ENCODE data around the gene ZNF444. TPM values are rescaled to one million over a fixed set of nuclear protein-coding genes. Genes with fewer than 3 reads are reported as not detected.

Gene ZNF444
- total and polyA plus RNA-seq, 2 of the 4 experiments (the other 2 are of a cell fraction): 2.5 to 20.3 TPM

DNA sequence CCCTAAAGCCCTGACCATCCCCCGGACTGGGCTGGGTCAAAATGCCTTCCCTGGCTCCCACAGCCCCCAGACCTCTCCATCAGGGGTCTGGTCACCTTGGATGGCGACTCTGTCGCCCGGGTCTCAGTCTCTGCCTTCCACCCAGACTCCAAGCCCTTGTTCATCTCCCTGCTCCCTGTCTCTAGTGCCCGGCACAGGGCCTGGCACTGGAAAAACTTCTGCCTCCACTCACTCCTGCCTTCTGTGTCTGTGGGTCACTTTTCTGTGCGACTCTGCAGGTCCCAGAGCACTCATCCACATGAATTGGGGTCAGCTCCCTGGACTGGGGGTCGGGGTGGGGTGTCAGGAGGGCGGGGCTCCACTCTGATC, 21.1 kb upstream of the ZNF444 start:
- H3K9me1 ChIP-seq (ENCODE audit: insufficient read depth, low read length): peaks cover 17% of the 10 kb centered on the region
- H3K9ac ChIP-seq (ENCODE audit: low read depth, low read length): peak overlapping the region; percentile 97
- H3K79me1 ChIP-seq (ENCODE audit: low read depth in 1 of 2, low read length in 2 of 2): peaks cover 0 to 30% of the 10 kb centered on the region in 2 experiments; a peak in 2 of 4 replicates
- peaks cover 9% of the 10 kb centered on the region; the same call in 1 of the 2 replicates for H3K36me3 ChIP-seq (ENCODE audit: control insufficient read depth, insufficient read depth, low read length)
- no peak overlapping the region for H4K5ac ChIP-seq (ENCODE audit: low read depth, low read length)
- H3K4me1 ChIP-seq (ENCODE audit: control insufficient read depth, insufficient read depth, low read length): peaks cover 15% of the 10 kb centered on the region
- TF ChIP-seq MXI1 (IDR thresholded peaks at IDR 0.05; ENCODE audit: borderline replicate concordance, low read depth, low read length): no peak
- TF ChIP-seq, protein P1, sequence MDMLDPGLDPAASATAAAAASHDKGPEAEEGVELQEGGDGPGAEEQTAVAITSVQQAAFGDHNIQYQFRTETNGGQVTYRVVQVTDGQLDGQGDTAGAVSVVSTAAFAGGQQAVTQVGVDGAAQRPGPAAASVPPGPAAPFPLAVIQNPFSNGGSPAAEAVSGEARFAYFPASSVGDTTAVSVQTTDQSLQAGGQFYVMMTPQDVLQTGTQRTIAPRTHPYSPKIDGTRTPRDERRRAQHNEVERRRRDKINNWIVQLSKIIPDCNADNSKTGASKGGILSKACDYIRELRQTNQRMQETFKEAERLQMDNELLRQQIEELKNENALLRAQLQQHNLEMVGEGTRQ (IDR thresholded peaks at IDR 0.05; ENCODE audit: low read depth, low read length): no peak
- TF ChIP-seq CHD1 (IDR thresholded peaks at IDR 0.05; ENCODE audit: low read depth, low read length): no peak
- TF ChIP-seq BHLHE40 (IDR thresholded peaks at IDR 0.05; ENCODE audit: low read depth, low read length): no peak
- TF ChIP-seq MAZ (IDR thresholded peaks at IDR 0.05; ENCODE audit: borderline replicate concordance, low read depth, low read length): no peak
- TF ChIP-seq, protein P2, sequence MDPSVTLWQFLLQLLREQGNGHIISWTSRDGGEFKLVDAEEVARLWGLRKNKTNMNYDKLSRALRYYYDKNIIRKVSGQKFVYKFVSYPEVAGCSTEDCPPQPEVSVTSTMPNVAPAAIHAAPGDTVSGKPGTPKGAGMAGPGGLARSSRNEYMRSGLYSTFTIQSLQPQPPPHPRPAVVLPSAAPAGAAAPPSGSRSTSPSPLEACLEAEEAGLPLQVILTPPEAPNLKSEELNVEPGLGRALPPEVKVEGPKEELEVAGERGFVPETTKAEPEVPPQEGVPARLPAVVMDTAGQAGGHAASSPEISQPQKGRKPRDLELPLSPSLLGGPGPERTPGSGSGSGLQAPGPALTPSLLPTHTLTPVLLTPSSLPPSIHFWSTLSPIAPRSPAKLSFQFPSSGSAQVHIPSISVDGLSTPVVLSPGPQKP (IDR thresholded peaks at IDR 0.05; ENCODE audit: borderline replicate concordance, low read depth, low read length): no peak
- TF ChIP-seq, protein P3, sequence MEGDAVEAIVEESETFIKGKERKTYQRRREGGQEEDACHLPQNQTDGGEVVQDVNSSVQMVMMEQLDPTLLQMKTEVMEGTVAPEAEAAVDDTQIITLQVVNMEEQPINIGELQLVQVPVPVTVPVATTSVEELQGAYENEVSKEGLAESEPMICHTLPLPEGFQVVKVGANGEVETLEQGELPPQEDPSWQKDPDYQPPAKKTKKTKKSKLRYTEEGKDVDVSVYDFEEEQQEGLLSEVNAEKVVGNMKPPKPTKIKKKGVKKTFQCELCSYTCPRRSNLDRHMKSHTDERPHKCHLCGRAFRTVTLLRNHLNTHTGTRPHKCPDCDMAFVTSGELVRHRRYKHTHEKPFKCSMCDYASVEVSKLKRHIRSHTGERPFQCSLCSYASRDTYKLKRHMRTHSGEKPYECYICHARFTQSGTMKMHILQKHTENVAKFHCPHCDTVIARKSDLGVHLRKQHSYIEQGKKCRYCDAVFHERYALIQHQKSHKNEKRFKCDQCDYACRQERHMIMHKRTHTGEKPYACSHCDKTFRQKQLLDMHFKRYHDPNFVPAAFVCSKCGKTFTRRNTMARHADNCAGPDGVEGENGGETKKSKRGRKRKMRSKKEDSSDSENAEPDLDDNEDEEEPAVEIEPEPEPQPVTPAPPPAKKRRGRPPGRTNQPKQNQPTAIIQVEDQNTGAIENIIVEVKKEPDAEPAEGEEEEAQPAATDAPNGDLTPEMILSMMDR (conservative IDR thresholded peaks at IDR 0.05; ENCODE audit: low read depth, low read length): no peak
- TF ChIP-seq SMC3 (IDR thresholded peaks at IDR 0.05; ENCODE audit: low read depth, low read length): no peak
- no peak for TF ChIP-seq NFE2L2 (IDR thresholded peaks at IDR 0.05; ENCODE audit: low read depth, low read length)
- H2AK9ac ChIP-seq (replicated peaks; ENCODE audit: low read depth, low read length, poor library complexity): peak overlapping the region; percentile 100
- WGBS, 2 experiments (ENCODE audit: extremely low coverage in 2 of 2, insufficient read length in 1 of 2): no CpG with 5 or more reads among the region's 8 CpGs
- H2AK5ac ChIP-seq (ENCODE audit: low read depth, low read length): peak overlapping the region; percentile 96
- intact Hi-C loops (cut with micrococcal nuclease): loop anchor here (2.0 kb wide), 2 partner anchors 21 to 39 kb away; partner anchors contain the start of gene ZNF444
- peak overlapping the region; percentile 86 for H3K4ac ChIP-seq (ENCODE audit: low read depth, low read length)
- no TSS peak for BruUV-seq (replicated peaks)
- no peak overlapping the region for H2BK20ac ChIP-seq (ENCODE audit: low read depth, low read length)
- peak overlapping the region; percentile 88 for H3K4me2 ChIP-seq (ENCODE audit: low read depth, low read length)
- H2AFZ ChIP-seq (replicated peaks; ENCODE audit: low read length, poor library complexity): peak overlapping the region; percentile 94
- peaks cover 54% of the 10 kb centered on the region for H4K20me1 ChIP-seq (ENCODE audit: insufficient read depth, low read length)
- peak overlapping the region; percentile 65 for H3K23ac ChIP-seq (ENCODE audit: low read depth, low read length)
- dilution Hi-C loops (cut with HindIII; ENCODE audit: low sequenced_read_pairs, unreplicated experiment): no loop called here
- H3K14ac ChIP-seq (replicated peaks; ENCODE audit: low read depth, low read length): peak overlapping the region; percentile 88
- peak overlapping the region; percentile 17; the same call in 1 of the 2 replicates for H3K18ac ChIP-seq (ENCODE audit: low read depth, low read length)
- peak overlapping the region; percentile 89 for H3K4me3 ChIP-seq (ENCODE audit: insufficient read depth, low read depth, low read length)
- peak overlapping the region; percentile 82 to 94 for H4K8ac ChIP-seq (ENCODE audit: low read depth in 2 of 2, low read length in 2 of 2)
- no peak for DNase-seq
- in situ Hi-C loops (cut with MboI; ENCODE audit: low sequenced_read_pairs): no loop called here
- peak overlapping the region; percentile 92 for H2BK5ac ChIP-seq (ENCODE audit: low read depth, low read length, poor library complexity, severe bottlenecking)
- H3K9me3 ChIP-seq (ENCODE audit: control insufficient read depth, insufficient read depth, low read length): no peaks in the 10 kb centered on the region
- no peaks in the 10 kb centered on the region for H3K27me3 ChIP-seq (ENCODE audit: control insufficient read depth, insufficient read depth, low read length)
- ChIA-PET POLR2A (ENCODE audit: unreplicated experiment) (interaction anchor here (0.8 kb wide), 1 partner anchor 34 kb away, joined by 4 read pairs; no protein-coding TSS in a partner anchor), CTCF (no interaction called here)
- peak overlapping the region; percentile 99 for H3K27ac ChIP-seq (ENCODE audit: insufficient read depth, low read length)
- H3K56ac ChIP-seq (ENCODE audit: extremely low read depth, insufficient read depth, low read length): peak overlapping the region; percentile 80
- H2BK120ac ChIP-seq (ENCODE audit: low read depth, low read length): peak overlapping the region; percentile 5
- H2BK15ac ChIP-seq (ENCODE audit: low read depth, low read length): no peak overlapping the region
- ATAC-seq (ENCODE audit: low read depth): no peak; the same call in 1 of the 2 replicates
- peak overlapping the region; percentile 91 for H4K91ac ChIP-seq (ENCODE audit: insufficient read depth, low read depth, low read length)
